Hypothalamus (tissue), 51 donors: ENCODE data around the gene FKBP3.
A peak's percentile ranks its signal among the peaks of the same experiment; 100 is the strongest.
"Not testable (repeated sequence)": the region's sequence is repeated elsewhere in the genome, so short reads cannot be mapped to it uniquely, and the experiment has no call there.

Experiments used
- DNase-seq, 51 donors: peaks; one replicate each; lab custom pipeline; 2025; lab: John Stamatoyannopoulos, UW

Gene FKBP3

GRCh38 chr14:45114327-45114726 lies 20.0 kb downstream of the FKBP3 start:
- no peak for DNase-seq

DNA sequence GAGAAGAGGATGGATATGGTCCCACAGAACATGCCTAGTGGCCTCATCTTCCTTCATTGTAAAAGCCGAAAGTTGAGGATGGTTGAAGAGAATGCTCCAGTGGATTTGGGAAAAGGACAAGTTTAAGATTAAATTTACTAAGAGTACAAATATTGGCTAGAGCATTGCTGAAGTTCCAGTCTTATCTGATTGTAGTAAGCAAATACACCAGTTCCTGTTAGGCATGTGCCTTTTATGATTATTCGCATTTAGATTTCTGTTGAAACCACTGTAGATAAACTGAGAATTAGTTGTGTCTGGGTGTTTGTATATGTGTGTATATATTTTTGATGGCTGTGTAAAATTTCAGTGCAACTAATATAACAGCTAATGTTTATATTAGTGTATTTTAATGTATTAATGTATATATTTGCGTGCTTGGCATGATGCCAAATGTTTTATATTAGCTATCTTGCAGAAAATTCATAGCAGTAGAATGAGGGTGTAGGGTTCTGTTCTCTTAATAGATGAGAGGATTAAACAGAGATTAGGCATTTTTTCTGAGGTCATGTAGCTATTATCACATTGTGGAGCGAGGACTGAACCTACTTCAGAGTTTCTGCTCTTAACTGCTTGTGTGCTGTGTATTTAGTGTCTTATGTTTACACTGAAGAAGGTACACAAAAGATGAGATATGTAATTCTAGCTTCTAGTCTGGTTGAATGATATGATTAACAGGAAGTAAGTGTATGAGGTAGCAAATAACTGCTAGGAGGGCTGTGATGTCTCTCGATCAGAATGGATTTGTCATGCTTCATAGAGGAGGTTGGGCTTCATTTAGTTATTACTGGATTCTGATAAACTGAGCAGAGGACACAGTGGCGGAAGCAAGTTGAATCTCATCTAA lies 21.1 kb downstream of the FKBP3 start:
- DNase-seq = no peak

GRCh38 chr14:45104561-45104960 lies 29.7 kb downstream of the FKBP3 start:
- DNase-seq = no peak

- no peak for DNase-seq
Measured at GRCh38 chr14:45103806-45104205, 30.5 kb downstream of the FKBP3 start.

GRCh38 chr14:45096218-45096617 lies 38.1 kb downstream of the FKBP3 start:
- no peak for DNase-seq

- no peak for DNase-seq
Measured at GRCh38 chr14:45095143-45095542, 39.1 kb downstream of the FKBP3 start.

- DNase-seq = no peak
Measured at GRCh38 chr14:45094275-45094674, 40.0 kb downstream of the FKBP3 start.

GRCh38 chr14:45091710-45092109 lies 42.6 kb downstream of the FKBP3 start:
- no peak for DNase-seq

GRCh38 chr14:45089813-45090212 lies 44.5 kb downstream of the FKBP3 start:
- no peak for DNase-seq

DNA sequence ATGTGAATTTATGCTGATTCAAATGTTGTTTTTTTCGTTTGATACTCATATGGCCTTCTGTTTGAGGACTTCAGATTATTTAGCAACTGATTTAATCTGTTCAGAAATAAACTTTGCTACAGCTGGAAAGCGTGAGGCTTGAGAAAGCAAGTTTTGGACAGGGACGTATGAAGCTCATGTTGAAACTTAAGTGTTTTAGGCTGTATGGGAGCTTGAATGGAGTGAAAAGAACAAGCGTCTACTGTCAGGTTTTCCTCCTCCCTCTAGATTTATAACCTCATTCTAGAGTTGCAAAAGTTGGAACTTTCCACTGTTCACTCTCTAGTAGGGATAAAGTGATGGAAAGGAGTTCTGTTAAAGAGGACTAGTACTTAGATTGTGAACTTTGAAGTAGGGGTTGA lies 49.3 kb downstream of the FKBP3 start:
- DNase-seq = no peak

DNA sequence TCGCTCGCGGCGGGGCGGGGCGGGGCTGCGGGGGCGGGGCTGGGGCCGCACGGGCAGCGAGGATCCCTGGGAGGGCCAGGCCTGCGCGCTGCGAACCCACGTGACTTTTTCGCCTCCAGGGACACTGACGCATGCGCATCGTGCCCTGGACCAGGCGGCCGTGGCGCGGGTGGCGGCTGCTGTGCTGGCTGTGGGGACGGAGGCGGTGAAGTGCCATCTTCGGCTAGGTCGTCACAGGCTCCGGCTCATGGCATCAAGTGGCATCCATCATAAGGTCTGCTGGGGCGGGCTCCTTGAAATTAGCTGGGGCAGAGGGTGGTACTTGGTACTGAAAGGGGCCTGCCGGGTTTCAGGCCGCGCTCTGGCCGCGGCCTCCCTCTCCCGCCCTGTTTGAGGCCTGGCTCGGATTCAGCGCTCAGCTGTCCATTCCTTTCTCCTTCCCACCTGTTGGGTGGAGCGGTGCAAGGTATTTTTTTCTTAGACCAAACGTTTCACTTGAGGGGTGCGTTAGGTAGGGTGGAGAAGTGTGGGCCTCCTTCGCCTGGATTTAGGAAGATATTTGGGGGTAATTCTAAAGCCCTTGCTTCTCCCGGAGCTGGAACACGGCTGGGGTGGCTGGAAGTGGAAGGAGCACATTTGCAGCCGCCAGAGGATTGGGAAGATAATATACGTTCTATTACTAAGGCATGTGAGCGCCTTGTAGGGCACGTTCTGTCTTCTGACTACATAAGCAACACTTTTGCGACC lies 50.1 kb downstream of the FKBP3 start, which contains the start of gene PRPF39:
Gene PRPF39, plus strand, starts transcription at position 141 of the 747 bp plus-strand sequence. CDS start 11,124 bp downstream, outside the sequence.
- peak; percentile 66 to 97 (median 88) for DNase-seq

GRCh38 chr14:45083617-45083975 lies 50.7 kb downstream of the FKBP3 start:
- no peak for DNase-seq

GRCh38 chr14:45082420-45082819 lies 51.9 kb downstream of the FKBP3 start:
- no peak for DNase-seq

DNA sequence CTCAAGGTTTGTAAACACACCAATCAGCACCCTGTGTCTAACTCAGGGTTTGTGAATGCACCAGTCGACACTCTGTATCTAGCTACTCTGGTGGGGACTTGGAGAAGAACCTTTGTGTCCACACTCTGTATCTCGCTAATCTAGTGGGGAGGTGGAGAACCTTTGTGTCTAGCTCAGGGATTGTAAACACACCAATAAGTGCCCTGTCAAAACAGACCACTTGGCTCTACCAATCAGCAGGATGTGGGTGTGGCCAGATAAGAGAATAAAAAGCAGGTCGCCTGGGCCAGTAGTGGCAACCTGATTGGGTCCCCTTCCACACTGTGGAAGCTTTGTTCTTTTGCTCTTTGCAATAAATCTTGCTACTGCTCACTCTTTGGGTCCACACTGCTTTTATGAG lies 53.2 kb downstream of the FKBP3 start:
- not testable (repeated sequence) for DNase-seq

GRCh38 chr14:45080416-45080968 lies 53.8 kb downstream of the FKBP3 start:
- DNase-seq = not testable (repeated sequence)

- DNase-seq = no peak
Measured at GRCh38 chr14:45078323-45078722, 56.0 kb downstream of the FKBP3 start.

- no peak for DNase-seq
Measured at GRCh38 chr14:45073231-45073879, 60.9 kb downstream of the FKBP3 start.

- DNase-seq = no peak
Measured at GRCh38 chr14:45072126-45072525, 62.2 kb downstream of the FKBP3 start.

DNA sequence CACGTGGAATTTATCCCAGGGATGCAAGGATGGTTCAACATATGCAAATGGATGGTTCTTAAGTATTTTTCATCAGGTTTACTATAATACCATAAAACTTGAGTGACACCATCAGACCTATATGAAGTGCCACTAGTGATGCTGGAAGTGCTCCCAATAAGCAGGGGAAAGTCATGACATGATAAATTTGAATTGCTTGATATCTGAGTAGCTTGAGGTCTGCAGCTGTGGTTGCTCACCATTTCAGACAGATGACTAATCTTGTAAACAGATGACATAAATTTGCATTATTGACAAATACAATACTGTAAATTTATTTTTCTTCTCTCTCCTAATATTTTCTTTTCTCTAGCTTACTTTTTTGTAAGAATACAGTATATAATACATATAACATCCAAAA lies 64.1 kb downstream of the FKBP3 start:
- DNase-seq = no peak

DNA sequence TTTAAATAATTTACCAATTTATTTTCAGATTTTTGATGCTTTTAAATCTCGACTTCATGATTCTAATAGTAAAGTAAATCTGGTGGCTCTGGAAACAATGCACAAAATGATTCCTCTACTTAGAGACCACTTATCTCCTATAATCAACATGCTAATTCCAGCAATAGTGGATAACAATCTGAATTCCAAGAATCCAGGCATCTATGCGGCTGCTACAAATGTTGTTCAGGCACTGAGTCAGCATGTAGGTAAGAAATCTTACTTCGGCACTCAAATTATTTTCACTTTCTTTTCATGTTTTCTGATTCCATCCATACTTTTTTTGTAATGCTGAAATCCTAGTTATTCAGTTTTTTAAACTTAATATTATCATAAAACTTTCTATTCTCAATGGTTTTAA lies 65.9 kb downstream of the FKBP3 start:
- DNase-seq = no peak

DNA sequence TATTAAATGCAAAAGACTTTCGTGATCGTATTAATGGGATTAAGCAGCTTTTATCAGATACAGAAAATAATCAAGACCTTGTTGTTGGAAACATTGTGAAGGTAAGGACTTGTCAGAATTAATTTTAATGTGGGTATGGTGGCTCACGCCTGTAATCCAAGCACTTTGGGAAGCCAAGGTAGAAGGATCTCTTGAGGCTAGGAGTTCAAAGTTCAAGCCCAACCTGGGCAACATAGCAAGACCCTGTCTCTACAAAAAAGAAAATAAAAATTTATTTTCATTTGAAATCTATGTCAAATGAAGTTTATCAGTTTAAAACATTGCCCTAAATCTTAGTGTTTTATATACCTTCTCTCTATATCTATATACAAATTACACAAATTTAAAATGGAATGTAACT lies 67.6 kb downstream of the FKBP3 start:
- no peak for DNase-seq
